ENCODE results near the gene CNOT6L.
"Not testable (repeated sequence)": the region's sequence is repeated elsewhere in the genome, so short reads cannot be mapped to it uniquely, and the experiment has no call there.

CNOT6L gene

GRCh38 chr4:77731656-77732055 lies 87.5 kb downstream of the CNOT6L start:
- DNase-seq (ENCODE audit: low read depth): no peak
- no peak overlapping the region for H3K4me3 ChIP-seq (ENCODE audit: low read depth, low read length)
- in situ Hi-C loops (cut with HindIII; ENCODE audit: low sequenced_read_pairs): no loop called here
- no peak for TF ChIP-seq CTCF (IDR thresholded peaks at IDR 0.05; ENCODE audit: low read depth, low read length, missing control alignments)

GRCh38 chr4:77728420-77728819 lies 90.7 kb downstream of the CNOT6L start:
- no peak for DNase-seq (ENCODE audit: low read depth)
- in situ Hi-C loops (cut with HindIII; ENCODE audit: low sequenced_read_pairs): no loop called here
- no peak overlapping the region for H3K4me3 ChIP-seq (ENCODE audit: low read depth, low read length)
- TF ChIP-seq CTCF (IDR thresholded peaks at IDR 0.05; ENCODE audit: low read depth, low read length, missing control alignments): no peak

GRCh38 chr4:77721073-77721472 lies 98.1 kb downstream of the CNOT6L start:
- no peak for TF ChIP-seq CTCF (IDR thresholded peaks at IDR 0.05; ENCODE audit: low read depth, low read length, missing control alignments)
- no peak overlapping the region for H3K4me3 ChIP-seq (ENCODE audit: low read depth, low read length)
- in situ Hi-C loops (cut with HindIII; ENCODE audit: low sequenced_read_pairs): no loop called here
- DNase-seq (ENCODE audit: low read depth): no peak

- in situ Hi-C loops (cut with HindIII; ENCODE audit: low sequenced_read_pairs); H3K4me3 ChIP-seq (ENCODE audit: low read depth, low read length); DNase-seq (ENCODE audit: low read depth): not testable (repeated sequence)
These were observed 100.7 kb downstream of the CNOT6L start for GRCh38 chr4:77718500-77718899.

- H3K4me3 ChIP-seq (ENCODE audit: low read depth, low read length): no peak overlapping the region
- no peak for TF ChIP-seq CTCF (IDR thresholded peaks at IDR 0.05; ENCODE audit: low read depth, low read length, missing control alignments)
- no peak for DNase-seq (ENCODE audit: low read depth)
- in situ Hi-C loops (cut with HindIII; ENCODE audit: low sequenced_read_pairs): no loop called here
These were observed 103.5 kb downstream of the CNOT6L start for GRCh38 chr4:77715414-77716290.

- TF ChIP-seq CTCF (IDR thresholded peaks at IDR 0.05; ENCODE audit: low read depth, low read length, missing control alignments): no peak
- in situ Hi-C loops (cut with HindIII; ENCODE audit: low sequenced_read_pairs): no loop called here
- no peak overlapping the region for H3K4me3 ChIP-seq (ENCODE audit: low read depth, low read length)
- DNase-seq (ENCODE audit: low read depth): no peak
These were observed 104.7 kb downstream of the CNOT6L start for GRCh38 chr4:77714514-77714913.

- in situ Hi-C loops (cut with HindIII; ENCODE audit: low sequenced_read_pairs): no loop called here
- DNase-seq (ENCODE audit: low read depth): no peak
- no peak for TF ChIP-seq CTCF (IDR thresholded peaks at IDR 0.05; ENCODE audit: low read depth, low read length, missing control alignments)
- no peak overlapping the region for H3K4me3 ChIP-seq (ENCODE audit: low read depth, low read length)
These were observed 105.3 kb downstream of the CNOT6L start for GRCh38 chr4:77713884-77714283.
